GM12865 (cell line): ENCODE measurements around the gene CEP72.

Experiments
- DNase-seq: peaks from one replicate; pipeline ENCODE4 v3.0.0; 2010; ENCODE audit warnings: low read depth
- H3K4me3 ChIP-seq: 2 replicates; pipeline ENCODE4 v1.5.1; 2011; ENCODE audit warnings: mild to moderate bottlenecking, low read depth, low read length, control low read depth
- CTCF ChIP-seq: IDR thresholded peaks from 2 replicates; pipeline ENCODE4 v1.5.1; 2011; ENCODE audit warnings: low read length, control low read depth, low read depth, inconsistent platforms; ENCODE audit not compliant: insufficient read depth; ENCODE audit errors: missing control alignments

CEP72 gene

GRCh38 chr5:569358-569867 lies 42.7 kb upstream of the CEP72 start:
- no peak for TF ChIP-seq CTCF
- no peak overlapping the region for H3K4me3 ChIP-seq
- DNase-seq: no peak

- DNase-seq: no peak
- TF ChIP-seq CTCF: no peak
- H3K4me3 ChIP-seq: no peak overlapping the region
Measured at GRCh38 chr5:569868-570361, 42.2 kb upstream of the CEP72 start.

GRCh38 chr5:570446-570845 lies 41.7 kb upstream of the CEP72 start:
- no peak overlapping the region for H3K4me3 ChIP-seq
- no peak for TF ChIP-seq CTCF
- no peak for DNase-seq

GRCh38 chr5:570886-571285 lies 41.3 kb upstream of the CEP72 start:
- no peak for TF ChIP-seq CTCF
- DNase-seq: no peak
- H3K4me3 ChIP-seq: no peak overlapping the region

- no peak for DNase-seq
- H3K4me3 ChIP-seq: no peak overlapping the region
- no peak for TF ChIP-seq CTCF
Measured at GRCh38 chr5:571791-572190, 40.3 kb upstream of the CEP72 start.

GRCh38 chr5:572398-573019 lies 39.6 kb upstream of the CEP72 start:
- no peak overlapping the region for H3K4me3 ChIP-seq
- TF ChIP-seq CTCF: no peak
- no peak for DNase-seq

- H3K4me3 ChIP-seq: no peak overlapping the region
- DNase-seq: no peak
- no peak for TF ChIP-seq CTCF
Measured at GRCh38 chr5:573206-573605, 38.9 kb upstream of the CEP72 start.
